Measurements from ENCODE around the gene TPO.
"Not testable (repeated sequence)": the region's sequence is repeated elsewhere in the genome, so short reads cannot be mapped to it uniquely, and the experiment has no call there.

TPO gene

GRCh38 chr2:1488181-1488671 is 75.0 kb downstream of the TPO start:
- DNase-seq = no peak

GRCh38 chr2:1488851-1489250 is 75.6 kb downstream of the TPO start:
- no peak for DNase-seq

- no peak for DNase-seq
Observed at GRCh38 chr2:1489486-1489885, 76.2 kb downstream of the TPO start.

- DNase-seq = not testable (repeated sequence)
Observed at GRCh38 chr2:1490381-1490780, 77.1 kb downstream of the TPO start.

GRCh38 chr2:1491751-1492150 is 78.5 kb downstream of the TPO start:
- DNase-seq = no peak

- not testable (repeated sequence) for DNase-seq
Observed at GRCh38 chr2:1492231-1492630, 79.0 kb downstream of the TPO start.

GRCh38 chr2:1492711-1493430 is 79.6 kb downstream of the TPO start:
- DNase-seq = no peak

GRCh38 chr2:1493431-1494126 is 80.3 kb downstream of the TPO start:
- DNase-seq = no peak

GRCh38 chr2:1494257-1494656 is 81.0 kb downstream of the TPO start:
- DNase-seq = no peak

- DNase-seq = no peak
Observed at GRCh38 chr2:1494906-1495305, 81.6 kb downstream of the TPO start.

GRCh38 chr2:1495676-1496358 is 82.6 kb downstream of the TPO start:
- no peak for DNase-seq

- no peak for DNase-seq
Observed at GRCh38 chr2:1496359-1496821, 83.1 kb downstream of the TPO start.

- DNase-seq = no peak
Observed at GRCh38 chr2:1497122-1497611, 83.9 kb downstream of the TPO start.

- no peak for DNase-seq
Observed at GRCh38 chr2:1498176-1498575, 84.9 kb downstream of the TPO start.

- DNase-seq = no peak
Observed at GRCh38 chr2:1499033-1499795, 86.0 kb downstream of the TPO start.

GRCh38 chr2:1501038-1501851 is 88.0 kb downstream of the TPO start:
- no peak for DNase-seq

GRCh38 chr2:1501991-1502390 is 88.7 kb downstream of the TPO start:
- no peak for DNase-seq

- no peak for DNase-seq
Observed at GRCh38 chr2:1502891-1503304, 89.6 kb downstream of the TPO start.

GRCh38 chr2:1503471-1504310 is 90.4 kb downstream of the TPO start:
- DNase-seq = no peak

GRCh38 chr2:1504311-1504750 is 91.1 kb downstream of the TPO start:
- DNase-seq = no peak

- no peak for DNase-seq
Observed at GRCh38 chr2:1505031-1505441, 91.8 kb downstream of the TPO start.

All from stimulated activated CD4-positive, alpha-beta T cell treated with anti-CD3 and anti-CD28 coated beads, Interleukin-4, amount 100 ng/mL, for 1 hour (primary cell).